Uterus (tissue), 2 donors: ENCODE measurements around the gene SYTL2.

Experiments used
- POLR2A ChIP-seq, 2 donors: fragments of 450-650 bp; IDR thresholded peaks; one replicate each; pipeline ENCODE4 v1.6.1; 2016; ENCODE audit warnings: antibody characterized with exemption in 2 of 2, mild to moderate bottlenecking in 1 of 2, moderate library complexity in 1 of 2
- TF ChIP-seq, protein P1 (sequence below), 4 experiments: fragments of 200-600 bp in 2 of 4; fragments of 450-650 bp in 2 of 4; sonication (generic) in 2 of 4; IDR thresholded peaks; one replicate each; pipeline ENCODE4 v1.5.1; 2016 to 2019; ENCODE audit warnings: antibody characterized with exemption in 4 of 4, mild to moderate bottlenecking in 2 of 4, moderate library complexity in 1 of 4

DNA sequence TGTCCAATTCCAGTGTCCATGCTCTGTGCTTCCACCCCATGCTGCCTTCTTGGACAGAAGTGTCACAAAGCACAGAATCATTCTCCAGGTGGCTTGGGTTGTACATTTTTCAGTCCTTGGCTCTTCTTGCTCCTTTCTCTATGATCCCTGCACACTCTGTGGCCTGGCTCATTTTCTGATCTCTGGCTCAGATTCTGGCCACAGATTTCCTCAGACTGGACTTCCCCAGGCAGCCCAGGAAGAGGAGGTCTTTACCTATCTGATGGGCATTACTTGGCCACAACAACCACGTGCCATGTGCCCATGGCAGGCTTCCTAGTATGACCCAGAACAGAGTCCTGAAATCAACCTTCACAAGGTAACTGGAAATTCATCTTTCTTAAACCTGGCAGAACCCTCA, 27.2 kb downstream of the SYTL2 start:
- TF ChIP-seq, protein P1, sequence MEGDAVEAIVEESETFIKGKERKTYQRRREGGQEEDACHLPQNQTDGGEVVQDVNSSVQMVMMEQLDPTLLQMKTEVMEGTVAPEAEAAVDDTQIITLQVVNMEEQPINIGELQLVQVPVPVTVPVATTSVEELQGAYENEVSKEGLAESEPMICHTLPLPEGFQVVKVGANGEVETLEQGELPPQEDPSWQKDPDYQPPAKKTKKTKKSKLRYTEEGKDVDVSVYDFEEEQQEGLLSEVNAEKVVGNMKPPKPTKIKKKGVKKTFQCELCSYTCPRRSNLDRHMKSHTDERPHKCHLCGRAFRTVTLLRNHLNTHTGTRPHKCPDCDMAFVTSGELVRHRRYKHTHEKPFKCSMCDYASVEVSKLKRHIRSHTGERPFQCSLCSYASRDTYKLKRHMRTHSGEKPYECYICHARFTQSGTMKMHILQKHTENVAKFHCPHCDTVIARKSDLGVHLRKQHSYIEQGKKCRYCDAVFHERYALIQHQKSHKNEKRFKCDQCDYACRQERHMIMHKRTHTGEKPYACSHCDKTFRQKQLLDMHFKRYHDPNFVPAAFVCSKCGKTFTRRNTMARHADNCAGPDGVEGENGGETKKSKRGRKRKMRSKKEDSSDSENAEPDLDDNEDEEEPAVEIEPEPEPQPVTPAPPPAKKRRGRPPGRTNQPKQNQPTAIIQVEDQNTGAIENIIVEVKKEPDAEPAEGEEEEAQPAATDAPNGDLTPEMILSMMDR (IDR thresholded peaks at IDR 0.05) = no peak
- no peak for TF ChIP-seq POLR2A (IDR thresholded peaks at IDR 0.05)
